ENCODE results near the gene PRMT2.

DNA sequence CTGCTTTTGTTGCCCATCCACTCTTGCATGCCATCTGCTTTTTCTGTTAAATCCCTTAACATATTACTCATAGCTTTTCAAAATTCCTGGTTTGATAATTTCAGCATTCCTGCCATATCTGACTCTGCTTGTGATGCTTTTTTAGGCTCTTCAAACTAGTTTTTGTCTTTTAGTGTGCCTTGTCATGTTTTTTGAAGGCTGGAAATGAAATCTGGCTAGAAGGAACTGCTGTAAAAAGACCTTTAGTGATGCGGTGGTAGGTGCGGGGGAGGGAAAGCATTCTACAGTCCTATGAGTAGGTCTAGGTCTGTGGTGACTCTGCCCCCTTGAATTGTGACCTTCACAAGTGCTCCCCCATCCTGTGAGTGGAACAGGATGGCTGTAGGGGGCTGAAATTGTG is 15.6 kb upstream of the PRMT2 start:
- TF ChIP-seq, protein P1, sequence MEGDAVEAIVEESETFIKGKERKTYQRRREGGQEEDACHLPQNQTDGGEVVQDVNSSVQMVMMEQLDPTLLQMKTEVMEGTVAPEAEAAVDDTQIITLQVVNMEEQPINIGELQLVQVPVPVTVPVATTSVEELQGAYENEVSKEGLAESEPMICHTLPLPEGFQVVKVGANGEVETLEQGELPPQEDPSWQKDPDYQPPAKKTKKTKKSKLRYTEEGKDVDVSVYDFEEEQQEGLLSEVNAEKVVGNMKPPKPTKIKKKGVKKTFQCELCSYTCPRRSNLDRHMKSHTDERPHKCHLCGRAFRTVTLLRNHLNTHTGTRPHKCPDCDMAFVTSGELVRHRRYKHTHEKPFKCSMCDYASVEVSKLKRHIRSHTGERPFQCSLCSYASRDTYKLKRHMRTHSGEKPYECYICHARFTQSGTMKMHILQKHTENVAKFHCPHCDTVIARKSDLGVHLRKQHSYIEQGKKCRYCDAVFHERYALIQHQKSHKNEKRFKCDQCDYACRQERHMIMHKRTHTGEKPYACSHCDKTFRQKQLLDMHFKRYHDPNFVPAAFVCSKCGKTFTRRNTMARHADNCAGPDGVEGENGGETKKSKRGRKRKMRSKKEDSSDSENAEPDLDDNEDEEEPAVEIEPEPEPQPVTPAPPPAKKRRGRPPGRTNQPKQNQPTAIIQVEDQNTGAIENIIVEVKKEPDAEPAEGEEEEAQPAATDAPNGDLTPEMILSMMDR (conservative IDR thresholded peaks at IDR 0.05; ENCODE audit: low read depth in 2 of 2) = no peak
- TF ChIP-seq EZH2 (IDR thresholded peaks at IDR 0.05; ENCODE audit: low read depth, unreplicated experiment) = no peak

All from GM23338 (cell line).